ENCODE results near the gene ARHGAP19. TPM values are rescaled to one million over a fixed set of nuclear protein-coding genes. Genes with fewer than 3 reads are reported as not detected.
A peak's percentile ranks its signal among the peaks of the same experiment; 100 is the strongest.
"Not testable (repeated sequence)": the region's sequence is repeated elsewhere in the genome, so short reads cannot be mapped to it uniquely, and the experiment has no call there.

ARHGAP19 gene
- total and polyA plus RNA-seq, 2 of the 8 experiments (the other 6 are each of a cell fraction or from before 2014, with no cell fraction given), result 13.3 to 32.1 TPM

DNA sequence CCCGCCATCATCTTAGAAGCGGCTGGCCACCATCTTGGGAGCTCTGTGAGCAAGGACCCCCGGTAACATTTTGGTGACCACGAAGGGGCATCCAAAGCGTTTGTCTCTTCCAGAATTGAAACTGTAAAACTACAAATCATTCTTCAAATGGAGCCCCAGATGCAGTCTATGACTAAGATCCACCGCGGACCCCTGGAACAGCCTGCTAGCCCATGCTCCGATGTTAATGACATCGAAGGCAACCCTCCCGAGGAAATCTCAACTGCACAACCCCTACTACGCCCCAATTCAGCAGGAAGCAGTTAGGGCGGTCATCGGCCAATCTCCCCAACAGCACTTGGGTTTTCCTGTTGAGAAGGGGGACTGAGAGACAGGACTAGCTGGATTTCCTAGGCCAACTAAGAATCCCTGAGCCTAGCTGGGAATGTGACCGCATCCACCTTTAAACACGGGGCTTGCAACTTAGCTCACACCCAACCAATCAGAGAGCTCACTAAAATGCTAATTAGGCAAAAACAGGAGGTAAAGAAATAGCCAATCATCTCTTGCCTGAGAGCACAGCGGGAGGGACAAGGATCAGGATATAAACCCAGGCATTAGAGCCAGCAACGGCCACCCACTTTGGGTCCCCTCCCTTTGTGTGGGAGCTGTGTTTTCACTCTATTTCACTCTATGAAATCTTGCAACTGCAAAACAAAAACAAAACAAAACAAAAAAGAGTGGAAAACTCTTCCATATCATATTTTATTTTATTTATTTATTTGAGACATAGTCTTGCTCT lies 1.7 kb downstream of the ARHGAP19 start:
- not testable (repeated sequence) for H3K9me3 ChIP-seq (ENCODE audit: insufficient read depth in 2 of 2, low read depth in 1 of 2, low read length in 1 of 2); H2BK120ac ChIP-seq (replicated peaks; ENCODE audit: low read depth, low read length); H2BK12ac ChIP-seq (ENCODE audit: low read depth, low read length); H2BK5ac ChIP-seq (ENCODE audit: low read depth, low read length); H4K8ac ChIP-seq (ENCODE audit: extremely low read depth, insufficient read depth, low read length); H3K56ac ChIP-seq (replicated peaks; ENCODE audit: insufficient read length, low read depth, low read length); H3K18ac ChIP-seq (ENCODE audit: extremely low read depth, low read length); H3K4me1 ChIP-seq (replicated peaks in 1 of 4; ENCODE audit: control insufficient read depth in 3 of 4, insufficient read depth in 4 of 4, low read length in 3 of 4); H4K20me1 ChIP-seq (replicated peaks in 1 of 2; ENCODE audit: control insufficient read depth in 1 of 2, insufficient read depth in 2 of 2, low read length in 2 of 2); H3K9ac ChIP-seq (replicated peaks in 1 of 4; ENCODE audit: extremely low read depth in 1 of 4, low read depth in 3 of 4, low read length in 3 of 4); H3K4ac ChIP-seq (replicated peaks; ENCODE audit: insufficient read length, low read depth, low read length); H2BK15ac ChIP-seq (ENCODE audit: low read length); DNase-seq (ENCODE audit: low read depth in 1 of 2, low spot score in 2 of 2); H3K36me3 ChIP-seq (ENCODE audit: control insufficient read depth in 2 of 4, insufficient read depth in 4 of 4, low read length in 3 of 4); H3K14ac ChIP-seq (ENCODE audit: insufficient read length); H3K79me1 ChIP-seq (ENCODE audit: low read depth, low read length); H4K5ac ChIP-seq (ENCODE audit: insufficient read length, low read depth, low read length); H3K27ac ChIP-seq (ENCODE audit: low read depth, low read length); H2AK5ac ChIP-seq (ENCODE audit: low read depth, low read length); H2AFZ ChIP-seq (ENCODE audit: low read length); H2BK20ac ChIP-seq (ENCODE audit: low read length); H3K23ac ChIP-seq (ENCODE audit: insufficient read length); H3K27me3 ChIP-seq (replicated peaks in 1 of 4; ENCODE audit: control insufficient read depth in 3 of 4, extremely low read depth in 1 of 4, insufficient read depth in 3 of 4, low read length in 3 of 4); H3K23me2 ChIP-seq (ENCODE audit: low read depth, low read length); H4K91ac ChIP-seq (replicated peaks; ENCODE audit: insufficient read length, low read length); FAIRE-seq
- ChIA-PET POLR2A (ENCODE audit: partially characterized antibody) (interaction anchor here (1.2 to 3.4 kb wide), 4 partner anchors 12 to 110 kb away, joined by 3 to 32 read pairs (median 10); partner anchors contain the start of genes FRAT2 and RRP12), CTCF (ENCODE audit: partially characterized antibody) (interaction anchor here (1.1 to 3.6 kb wide), 5 partner anchors 10 to 62 kb away, joined by 3 to 17 read pairs (median 3); no protein-coding TSS in a partner anchor)
- Histone ChIP-seq H3K4me2 (ENCODE audit: insufficient read depth in 1 of 2, low read depth in 2 of 2, low read length in 2 of 2) (peak overlapping the region; percentile 48 to 82; a peak in 2 of 4 replicates), H3K79me2 (ENCODE audit: control insufficient read depth in 1 of 2, insufficient read depth in 2 of 2, low read length in 2 of 2) (peaks cover 0 to 25% of the 10 kb centered on the region in 2 experiments; a peak in 2 of 4 replicates), H3K4me3 (ENCODE audit: extremely low read depth in 1 of 4, insufficient read depth in 2 of 4, low read depth in 3 of 4, low read length in 4 of 4) (peak overlapping the region in 2 of 4 experiments; percentile 82 to 87; a peak in 2 of 8 replicates)
- WGBS, 2 experiments (ENCODE audit: extremely low coverage in 1 of 2, insufficient coverage in 1 of 2, insufficient read length in 1 of 2, insufficient replicate concordance in 2 of 2, low coverage in 1 of 2, low lambda C conversion rate in 2 of 2, missing lambda C conversion rate in 1 of 2), result 85% methylated on average over 17 of the region's 17 CpGs; no CpG with 5 or more reads in 1 of the 2 experiments
